GM12878 (cell line): ENCODE data around the gene GSG1. TPM values are rescaled to one million over a fixed set of nuclear protein-coding genes. Genes with fewer than 3 reads are reported as not detected.

Source experiments
- ATAC-seq: fragments of 200-7000 bp; cut with Tn5 transposase; 3 replicates; pipeline ENCODE4 v1.9.1; 2020; ENCODE audit warnings: mild to moderate bottlenecking, moderate library complexity
- BruUV-seq: library from RNA; stranded (reverse); fragments of 400-500 nt; replicated peaks from 2 replicates; lab custom pipeline; 2021; lab: Mats Ljungman, UMichigan
- CTCF ChIA-PET: fragments of 300-600 bp; sonication (Branson Sonifier 250); formaldehyde crosslinking; extraction: SDS; loops from one replicate; lab custom pipeline; 2021; ENCODE audit warnings: inconsistent platforms; lab: Yijun Ruan, JAX
- POLR2A ChIA-PET: fragments of 350-600 bp; formaldehyde crosslinking; extraction: SDS; loops from one replicate; lab custom pipeline; 2021; ENCODE audit warnings: inconsistent platforms; lab: Charles Lee
- RAD21 ChIA-PET: fragments of 300-600 bp; sonication (Branson Sonifier 250); formaldehyde crosslinking; loops from one replicate; lab custom pipeline; 2023; ENCODE audit warnings: antibody characterized with exemption; ENCODE audit not compliant: unreplicated experiment; lab: Charles Lee
- SMC1A ChIA-PET: fragments of 300-600 bp; sonication (Branson Sonifier 250); formaldehyde crosslinking; loops from one replicate; lab custom pipeline; 2023; ENCODE audit not compliant: unreplicated experiment, uncharacterized antibody; lab: Charles Lee
- DNase-seq: peaks from one replicate; pipeline ENCODE4 v3.0.0-alpha.2; 2011; ENCODE audit warnings: low read depth, low spot score
- FAIRE-seq: peaks from 3 replicates; lab custom pipeline; 2011; peaks lifted over from hg19 to GRCh38; lab: Jason Lieb, UNC
- H2AFZ ChIP-seq: 2 replicates; pipeline ENCODE4 v1.6.0; 2011; ENCODE audit warnings: low read depth, low read length, control low read depth; ENCODE audit not compliant: control insufficient read depth
- H3K27ac ChIP-seq: 2 replicates; pipeline ENCODE4 v1.5.1; 2011; ENCODE audit warnings: control low read depth; ENCODE audit not compliant: control insufficient read depth, insufficient read depth
- H3K27me3 ChIP-seq, 2 experiments: replicated peaks in 1 of 2; 2 replicates each; pipeline versions ENCODE4 v1.6.0 to v1.6.1; 2011; ENCODE audit warnings: low read length in 1 of 2; ENCODE audit not compliant: control insufficient read depth in 2 of 2, insufficient read depth in 2 of 2
- H3K36me3 ChIP-seq, 2 experiments: 2 replicates each; pipeline ENCODE4 v1.5.1; 2011; ENCODE audit warnings: low read length in 1 of 2; ENCODE audit not compliant: control insufficient read depth in 2 of 2, insufficient read depth in 2 of 2
- H3K4me1 ChIP-seq: 2 replicates; pipeline ENCODE4 v1.6.1; 2011; ENCODE audit warnings: mild to moderate bottlenecking, low read length, moderate library complexity, mixed read lengths; ENCODE audit not compliant: control insufficient read depth, insufficient read depth
- H3K4me2 ChIP-seq: 2 replicates; pipeline ENCODE4 v1.6.0; 2011; ENCODE audit warnings: control low read depth; ENCODE audit not compliant: control insufficient read depth, insufficient read depth
- H3K4me3 ChIP-seq: fragments of 200-600 bp; sonication (generic); 2 replicates; pipeline ENCODE4 v1.5.1; 2016
- H3K79me2 ChIP-seq: 2 replicates; pipeline ENCODE4 v1.6.0; 2011; ENCODE audit warnings: low read length; ENCODE audit not compliant: control insufficient read depth, insufficient read depth
- H3K9ac ChIP-seq: 2 replicates; pipeline ENCODE4 v1.8.0; 2011; ENCODE audit warnings: low read length, control low read depth, mixed read lengths; ENCODE audit not compliant: control insufficient read depth, insufficient read depth
- H3K9me3 ChIP-seq: replicated peaks from 3 replicates; pipeline ENCODE4 v1.5.1; 2011; ENCODE audit warnings: mild to moderate bottlenecking, low read length; ENCODE audit not compliant: control insufficient read depth, insufficient read depth
- H4K20me1 ChIP-seq: 2 replicates; pipeline ENCODE4 v1.6.0; 2011; ENCODE audit not compliant: control insufficient read depth, insufficient read depth
- BRCA1 ChIP-seq: IDR thresholded peaks from 2 replicates; pipeline ENCODE4 v1.6.1; 2011; ENCODE audit warnings: low read depth, low read length, improper control_type of control experiment
- CREM ChIP-seq: IDR thresholded peaks from 2 replicates; pipeline ENCODE4 v1.6.1; 2014; ENCODE audit warnings: antibody characterized with exemption, low read depth
- E2F4 ChIP-seq: IDR thresholded peaks from 2 replicates; pipeline ENCODE4 v1.6.1; 2012; ENCODE audit warnings: low read depth, low read length, improper control_type of control experiment
- EP300 ChIP-seq, 2 experiments: fragments of 150-350 bp in 1 of 2; IDR thresholded peaks; 2 replicates each; pipeline ENCODE4 v1.6.1; 2011 to 2012; ENCODE audit warnings: low read depth in 2 of 2, low read length in 2 of 2, borderline replicate concordance in 1 of 2, improper control_type of control experiment in 1 of 2, inconsistent platforms in 1 of 2; ENCODE audit not compliant: control insufficient read depth in 1 of 2
- ETV6 ChIP-seq, 2 experiments: fragments of 450-650 bp in 1 of 2; IDR thresholded peaks in 1 of 2; conservative IDR thresholded peaks in 1 of 2; 2 replicates each; pipeline ENCODE4 v1.6.1; 2014; ENCODE audit warnings: antibody characterized with exemption in 1 of 2, borderline replicate concordance in 1 of 2, low read depth in 1 of 2, mild to moderate bottlenecking in 1 of 2, moderate library complexity in 1 of 2
- HCFC1 ChIP-seq: fragments of 150-350 bp; IDR thresholded peaks from 2 replicates; pipeline ENCODE4 v1.6.1; 2014; ENCODE audit warnings: low read length
- HSF1 ChIP-seq: fragments of 150-350 bp; IDR thresholded peaks from 2 replicates; pipeline ENCODE4 v1.6.1; 2014; ENCODE audit warnings: mild to moderate bottlenecking, low read depth, low read length
- IKZF1 ChIP-seq: fragments of 450-650 bp; conservative IDR thresholded peaks from 2 replicates; pipeline ENCODE4 v1.6.1; 2017; ENCODE audit warnings: antibody characterized with exemption, mild to moderate bottlenecking
- LARP7 ChIP-seq: fragments of 450-650 bp; IDR thresholded peaks from 2 replicates; pipeline ENCODE4 v1.6.1; 2017; ENCODE audit warnings: mild to moderate bottlenecking
- MAX ChIP-seq: IDR thresholded peaks from 2 replicates; pipeline ENCODE4 v1.6.1; 2012; ENCODE audit warnings: low read depth, low read length, improper control_type of control experiment
- NFYA ChIP-seq: IDR thresholded peaks from 2 replicates; pipeline ENCODE4 v1.6.1; 2011; ENCODE audit warnings: low read depth, mild to moderate bottlenecking, low read length, improper control_type of control experiment, borderline replicate concordance
- NRF1 ChIP-seq: conservative IDR thresholded peaks from 2 replicates; pipeline ENCODE4 v1.6.1; 2011; ENCODE audit warnings: mild to moderate bottlenecking, low read depth, low read length, improper control_type of control experiment
- PAX5 ChIP-seq: IDR thresholded peaks from 2 replicates; pipeline ENCODE4 v1.6.1; 2011; ENCODE audit warnings: low read depth, low read length, borderline replicate concordance
- PML ChIP-seq: IDR thresholded peaks from 2 replicates; pipeline ENCODE4 v1.6.1; 2012; ENCODE audit warnings: low read length, inconsistent platforms
- RAD51 ChIP-seq: fragments of 450-650 bp; IDR thresholded peaks from 2 replicates; pipeline ENCODE4 v1.6.1; 2016; ENCODE audit warnings: moderate library complexity, mild to moderate bottlenecking, inconsistent platforms
- TAF1 ChIP-seq: IDR thresholded peaks from 2 replicates; pipeline ENCODE4 v1.6.1; 2011; ENCODE audit warnings: mild to moderate bottlenecking, low read depth, low read length, borderline replicate concordance
- USF2 ChIP-seq: IDR thresholded peaks from 2 replicates; pipeline ENCODE4 v1.6.1; 2011; ENCODE audit warnings: low read depth, low read length, improper control_type of control experiment, borderline replicate concordance
- YY1 ChIP-seq: IDR thresholded peaks from 2 replicates; pipeline ENCODE4 v1.6.1; 2011; ENCODE audit warnings: low read depth, mild to moderate bottlenecking, low read length
- ZNF217 ChIP-seq: fragments of 450-650 bp; IDR thresholded peaks from 2 replicates; pipeline ENCODE4 v1.6.1; 2017; ENCODE audit warnings: antibody characterized with exemption, mild to moderate bottlenecking
- WGBS: methylation state at CpG from one replicate; pipeline ENCODE4 v1.1.6; 2016; ENCODE audit warnings: low lambda C conversion rate; ENCODE audit not compliant: insufficient replicate concordance, insufficient coverage; ENCODE audit errors: missing lambda C conversion rate; 5-methylcytosine and 5-hydroxymethylcytosine counted together
- in situ Hi-C: fragments of 300-500 bp; cut with MboI; formaldehyde crosslinking; loops from 9 replicates; pipeline ENCODE4 v1.14.3; 2018; ENCODE audit warnings: mixed read lengths
- intact Hi-C: fragments of 100-400 bp; cut with micrococcal nuclease; formaldehyde crosslinking; loops from one replicate; pipeline ENCODE4 v1.14.2; 2022; ENCODE audit not compliant: unreplicated experiment
- polyA plus RNA-seq, 11 experiments: library from polyadenylated mRNA; depleted of rRNA in 4 of 11; unstranded in 6 of 11; stranded (reverse) in 5 of 11; fragments of >200 nt; fragmentation: Nextera tagmentation in 4 of 11; fragmentation: Illumina TruSeq in 1 of 11; extraction: Ambion mirVana in 4 of 11; extraction: Trizol in 1 of 11; gene quantifications; 1 replicate in 1 of 11; 2 replicates in 10 of 11; pipeline versions ENCODE4 v1.2.1 to v1.2.3, GENCODE V29; 2011 to 2016; ENCODE audit warnings: inconsistent platforms in 2 of 11, missing spikeins in 2 of 11, low read depth in 1 of 11
- total RNA-seq, 4 experiments: library from RNA; depleted of rRNA in 3 of 4; stranded (reverse); fragments of >200 nt in 3 of 4; fragmentation: Illumina TruSeq in 1 of 4; extraction: Trizol in 1 of 4; gene quantifications; 2 replicates each; pipeline versions ENCODE4 v1.2.1 to v1.2.3, GENCODE V29; 2013 to 2021

The GSG1 gene
- total and polyA plus RNA-seq, 10 of the 15 experiments (the other 5 are each of a cell fraction or from before 2014, with no cell fraction given) = not detected

GRCh38 chr12:13074396-13075117, 28.9 kb downstream of the GSG1 start:
- H3K4me2 ChIP-seq = no peak overlapping the region
- no peaks in the 10 kb centered on the region for H3K36me3 ChIP-seq
- FAIRE-seq (no peak), DNase-seq (no peak), ATAC-seq (no peak)
- intact Hi-C loops = no loop called here
- no peaks in the 10 kb centered on the region for H4K20me1 ChIP-seq
- no peak overlapping the region for H3K27ac ChIP-seq
- H3K9me3 ChIP-seq = no peaks in the 10 kb centered on the region; the same call in 2 of the 3 replicates
- H3K4me3 ChIP-seq = no peak overlapping the region
- ChIA-PET POLR2A (interaction anchor here (0.5 kb wide), 1 partner anchor 7 kb away, joined by 6 read pairs; no protein-coding TSS in a partner anchor), CTCF (interaction anchor here (1.3 to 1.4 kb wide), 2 partner anchors 9 to 25 kb away, joined by 4 to 6 read pairs; no protein-coding TSS in a partner anchor), SMC1A (no interaction called here), RAD21 (interaction anchor here (0.6 kb wide), 1 partner anchor 507 kb away, joined by 3 read pairs; no protein-coding TSS in a partner anchor)
- no peak overlapping the region for H3K9ac ChIP-seq
- no peaks in the 10 kb centered on the region for H3K27me3 ChIP-seq
- 41% methylated on average over 3 of the region's 3 CpGs for whole genome bisulfite sequencing
- no peaks in the 10 kb centered on the region for H3K4me1 ChIP-seq
- no TSS peak for BruUV-seq
- H3K79me2 ChIP-seq = no peaks in the 10 kb centered on the region
- TF ChIP-seq MAX (no peak), NFYA (no peak), BRCA1 (no peak), ETV6 (conservative IDR thresholded peaks at IDR 0.05 in 1 of 2, IDR thresholded peaks at IDR 0.05 in 1 of 2; ENCODE audit: borderline replicate concordance in 1 of 2, low read depth in 1 of 2) (no peak), TAF1 (no peak), E2F4 (no peak), NRF1 (no peak), YY1 (no peak), PML (no peak), EP300 (IDR thresholded peaks at IDR 0.05; ENCODE audit: borderline replicate concordance in 1 of 2, control insufficient read depth in 1 of 2, low read depth in 2 of 2, low read length in 2 of 2) (no peak), HCFC1 (no peak), HSF1 (no peak), USF2 (no peak), ZNF217 (no peak), LARP7 (no peak), RAD51 (no peak), CREM (no peak), IKZF1 (no peak), PAX5 (no peak)
- in situ Hi-C loops = no loop called here
- no peak overlapping the region for H2AFZ ChIP-seq
